NCI-H82 (cell line): ENCODE results near the gene PKP3.
"Not testable (repeated sequence)": the region's sequence is repeated elsewhere in the genome, so short reads cannot be mapped to it uniquely, and the experiment has no call there.

Experiments
- DNase-seq: peaks from one replicate; lab custom pipeline; 2025; lab: John Stamatoyannopoulos, UW

Gene PKP3

DNA sequence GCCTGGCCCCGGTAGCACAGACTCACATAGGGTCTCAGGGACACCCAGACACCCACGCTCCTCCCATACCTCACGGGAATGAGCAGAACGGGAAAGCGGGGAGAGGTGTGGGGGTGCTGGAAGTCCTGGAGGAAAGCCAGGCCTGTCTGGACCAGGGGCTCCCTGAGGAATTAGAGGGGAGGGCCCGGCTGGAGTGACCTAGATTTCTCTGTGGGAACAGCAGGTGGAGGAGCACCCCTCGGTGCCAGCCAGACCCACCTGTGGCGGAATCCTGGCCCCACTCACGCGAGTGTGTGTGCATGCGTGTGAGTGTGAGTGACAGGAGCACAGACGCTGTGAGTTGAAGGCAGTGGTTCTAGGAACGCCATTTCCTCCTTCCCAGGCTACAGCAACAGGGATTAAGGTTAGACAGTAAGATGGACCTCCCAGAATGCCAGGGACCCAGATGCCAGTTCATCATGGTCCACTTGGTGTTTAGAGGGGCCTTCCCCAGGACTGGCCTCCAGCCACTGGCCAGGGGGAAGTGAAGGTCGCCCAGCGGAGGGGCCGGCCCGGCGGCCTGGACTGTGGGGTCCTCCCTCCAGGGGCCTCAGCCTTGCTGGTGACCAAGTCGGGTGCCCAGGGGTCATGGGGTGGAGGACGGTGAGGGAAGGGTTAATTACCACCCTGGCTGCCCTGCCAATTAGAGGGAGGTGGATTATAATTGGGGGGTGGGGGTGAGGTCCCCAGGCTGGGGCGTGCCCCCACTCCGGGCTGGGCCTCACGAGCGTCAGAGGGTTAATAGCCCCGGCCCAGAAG, 1.0 kb downstream of the PKP3 start:
- no peak for DNase-seq

DNA sequence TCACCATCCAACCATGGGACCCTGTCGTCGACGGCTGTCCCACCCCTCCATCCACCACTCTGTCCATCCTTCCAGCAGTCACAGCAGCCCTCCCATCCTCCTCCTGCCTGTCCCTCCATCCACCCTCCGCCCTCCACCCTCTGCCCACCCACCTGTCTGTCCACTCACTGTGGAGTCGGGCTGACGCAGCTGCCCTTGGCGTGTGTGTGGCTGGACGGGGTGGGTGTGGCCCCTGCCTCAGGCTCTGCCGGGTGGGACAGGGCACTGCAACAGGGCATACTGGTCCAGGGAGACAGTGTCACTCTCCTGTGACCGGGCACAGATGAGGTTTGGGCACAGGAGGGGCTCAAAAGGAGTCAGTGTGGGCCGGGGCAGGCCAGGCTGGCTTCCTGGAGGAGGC, 1.9 kb downstream of the PKP3 start:
- DNase-seq: no peak

GRCh38 chr11:396511-396947, 2.5 kb downstream of the PKP3 start:
- peak; percentile 55 for DNase-seq

DNA sequence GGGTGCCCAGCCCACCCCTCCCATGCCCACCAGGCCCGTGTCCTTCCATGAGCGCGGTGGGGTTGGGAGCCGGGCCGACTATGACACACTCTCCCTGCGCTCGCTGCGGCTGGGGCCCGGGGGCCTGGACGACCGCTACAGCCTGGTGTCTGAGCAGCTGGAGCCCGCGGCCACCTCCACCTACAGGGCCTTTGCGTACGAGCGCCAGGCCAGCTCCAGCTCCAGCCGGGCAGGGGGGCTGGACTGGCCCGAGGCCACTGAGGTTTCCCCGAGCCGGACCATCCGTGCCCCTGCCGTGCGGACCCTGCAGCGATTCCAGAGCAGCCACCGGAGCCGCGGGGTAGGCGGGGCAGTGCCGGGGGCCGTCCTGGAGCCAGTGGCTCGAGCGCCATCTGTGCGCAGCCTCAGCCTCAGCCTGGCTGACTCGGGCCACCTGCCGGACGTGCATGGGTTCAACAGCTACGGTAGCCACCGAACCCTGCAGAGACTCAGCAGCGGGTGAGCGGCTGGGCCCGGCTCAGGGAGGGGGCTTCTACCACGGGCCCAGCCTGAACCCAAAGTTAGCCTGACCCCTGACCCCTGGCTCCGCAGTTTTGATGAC, 3.0 kb downstream of the PKP3 start:
- DNase-seq: peak; percentile 86

GRCh38 chr11:398826-399225, 4.8 kb downstream of the PKP3 start:
- no peak for DNase-seq

GRCh38 chr11:399731-400211, 5.8 kb downstream of the PKP3 start:
- DNase-seq: no peak

DNA sequence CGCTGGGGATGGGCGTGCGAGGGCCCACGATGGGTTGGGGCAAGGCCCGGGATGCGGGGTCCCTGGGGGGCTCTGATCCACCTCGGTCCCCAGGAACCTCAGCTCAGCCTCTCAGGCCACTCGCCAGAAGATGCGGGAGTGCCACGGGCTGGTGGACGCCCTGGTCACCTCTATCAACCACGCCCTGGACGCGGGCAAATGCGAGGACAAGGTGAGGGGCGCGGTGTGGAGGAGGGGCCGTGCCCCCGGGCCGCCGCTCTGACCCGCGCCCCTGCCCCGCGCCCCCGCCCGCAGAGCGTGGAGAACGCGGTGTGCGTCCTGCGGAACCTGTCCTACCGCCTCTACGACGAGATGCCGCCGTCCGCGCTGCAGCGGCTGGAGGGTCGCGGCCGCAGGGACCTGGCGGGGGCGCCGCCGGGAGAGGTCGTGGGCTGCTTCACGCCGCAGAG, 6.3 kb downstream of the PKP3 start:
- DNase-seq: no peak

GRCh38 chr11:401196-401595, 7.2 kb downstream of the PKP3 start:
- not testable (repeated sequence) for DNase-seq

GRCh38 chr11:403021-403760, 9.2 kb downstream of the PKP3 start:
- DNase-seq: no peak

DNA sequence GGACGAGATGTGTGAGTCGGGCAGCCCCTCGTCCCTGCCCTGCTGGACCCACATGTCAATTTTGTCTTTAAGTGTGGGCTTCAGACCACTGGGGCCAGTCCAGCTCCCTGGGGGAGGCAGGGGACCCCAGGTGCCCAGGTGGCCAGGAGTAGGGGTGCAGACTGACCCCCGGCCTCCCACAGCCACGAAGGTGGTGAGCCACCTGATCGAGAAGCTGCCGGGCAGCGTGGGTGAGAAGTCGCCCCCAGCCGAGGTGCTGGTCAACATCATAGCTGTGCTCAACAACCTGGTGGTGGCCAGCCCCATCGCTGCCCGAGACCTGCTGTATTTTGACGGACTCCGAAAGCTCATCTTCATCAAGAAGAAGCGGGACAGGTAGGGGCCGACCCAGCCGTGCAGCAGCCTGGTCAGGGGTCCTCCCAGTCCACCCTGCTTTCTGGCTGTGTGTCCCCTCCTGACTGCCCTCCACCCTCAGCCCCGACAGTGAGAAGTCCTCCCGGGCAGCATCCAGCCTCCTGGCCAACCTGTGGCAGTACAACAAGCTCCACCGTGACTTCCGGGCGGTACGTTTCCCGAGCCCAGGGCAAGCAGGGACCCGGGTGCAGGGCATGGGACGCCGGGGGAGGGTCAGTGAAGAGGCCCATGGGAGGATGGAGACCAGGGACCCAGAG, 9.9 kb downstream of the PKP3 start:
- no peak for DNase-seq

DNA sequence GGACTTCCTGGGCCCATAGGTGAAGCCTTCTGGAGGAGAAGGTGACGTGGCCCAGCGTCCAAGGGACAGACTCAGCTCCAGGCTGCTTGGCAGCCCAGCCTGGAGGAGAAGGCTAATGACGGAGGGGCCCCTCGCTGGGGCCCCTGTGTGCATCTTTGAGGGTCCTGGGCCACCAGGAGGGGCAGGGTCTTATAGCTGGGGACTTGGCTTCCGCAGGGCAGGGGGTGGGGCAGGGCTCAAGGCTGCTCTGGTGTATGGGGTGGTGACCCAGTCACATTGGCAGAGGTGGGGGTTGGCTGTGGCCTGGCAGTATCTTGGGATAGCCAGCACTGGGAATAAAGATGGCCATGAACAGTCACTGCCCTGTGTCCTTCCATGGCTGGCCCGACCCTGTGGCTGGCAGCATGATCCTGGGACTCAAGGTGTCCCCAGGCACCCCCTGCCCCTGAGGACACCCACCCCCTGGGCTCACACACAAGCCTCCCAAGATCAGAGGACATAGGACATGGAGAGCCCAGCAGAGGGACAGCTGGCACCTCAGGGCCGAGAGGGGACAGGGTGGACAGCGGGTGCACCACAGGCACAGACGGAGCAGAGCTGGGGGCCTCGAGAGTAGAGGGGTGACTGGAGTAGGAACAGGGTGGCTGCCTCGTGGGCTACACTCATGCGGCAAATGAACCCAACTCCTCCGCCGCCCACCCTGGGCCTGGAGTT, 10.7 kb downstream of the PKP3 start:
- DNase-seq: no peak

DNA sequence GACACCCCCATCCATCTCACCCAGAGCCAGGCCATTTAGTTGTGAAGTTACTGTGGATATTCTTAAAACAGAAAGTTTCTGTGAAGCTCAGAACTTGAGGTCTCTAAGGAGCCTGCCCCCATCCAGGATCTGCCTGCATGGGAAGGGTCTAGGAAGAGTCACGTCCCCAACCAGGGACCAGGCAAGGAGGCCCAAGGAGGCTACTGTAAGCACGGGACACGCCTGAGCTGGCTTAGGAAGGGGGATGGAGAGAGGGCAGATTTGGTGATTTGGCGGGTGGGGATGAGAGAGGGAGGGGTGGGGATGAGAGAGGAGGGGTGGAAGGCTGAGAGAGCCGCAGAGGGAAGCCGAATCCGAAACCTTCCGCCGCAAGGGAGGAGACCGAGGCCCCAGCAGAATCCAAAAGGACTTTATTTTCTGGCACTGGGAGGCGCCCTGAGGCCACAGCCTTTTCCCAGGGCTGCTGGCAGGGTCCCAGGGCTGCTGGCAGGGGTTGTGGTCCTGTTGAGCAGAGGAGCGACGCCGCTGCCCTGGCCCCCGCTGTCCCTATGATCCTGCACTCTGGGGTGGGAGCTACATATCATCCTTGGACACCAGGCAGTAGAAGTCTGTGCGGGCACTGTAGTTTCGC, 11.4 kb downstream of the PKP3 start:
- no peak for DNase-seq

- no peak for DNase-seq
Observed at GRCh38 chr11:405954-406795, 12.2 kb downstream of the PKP3 start.

DNA sequence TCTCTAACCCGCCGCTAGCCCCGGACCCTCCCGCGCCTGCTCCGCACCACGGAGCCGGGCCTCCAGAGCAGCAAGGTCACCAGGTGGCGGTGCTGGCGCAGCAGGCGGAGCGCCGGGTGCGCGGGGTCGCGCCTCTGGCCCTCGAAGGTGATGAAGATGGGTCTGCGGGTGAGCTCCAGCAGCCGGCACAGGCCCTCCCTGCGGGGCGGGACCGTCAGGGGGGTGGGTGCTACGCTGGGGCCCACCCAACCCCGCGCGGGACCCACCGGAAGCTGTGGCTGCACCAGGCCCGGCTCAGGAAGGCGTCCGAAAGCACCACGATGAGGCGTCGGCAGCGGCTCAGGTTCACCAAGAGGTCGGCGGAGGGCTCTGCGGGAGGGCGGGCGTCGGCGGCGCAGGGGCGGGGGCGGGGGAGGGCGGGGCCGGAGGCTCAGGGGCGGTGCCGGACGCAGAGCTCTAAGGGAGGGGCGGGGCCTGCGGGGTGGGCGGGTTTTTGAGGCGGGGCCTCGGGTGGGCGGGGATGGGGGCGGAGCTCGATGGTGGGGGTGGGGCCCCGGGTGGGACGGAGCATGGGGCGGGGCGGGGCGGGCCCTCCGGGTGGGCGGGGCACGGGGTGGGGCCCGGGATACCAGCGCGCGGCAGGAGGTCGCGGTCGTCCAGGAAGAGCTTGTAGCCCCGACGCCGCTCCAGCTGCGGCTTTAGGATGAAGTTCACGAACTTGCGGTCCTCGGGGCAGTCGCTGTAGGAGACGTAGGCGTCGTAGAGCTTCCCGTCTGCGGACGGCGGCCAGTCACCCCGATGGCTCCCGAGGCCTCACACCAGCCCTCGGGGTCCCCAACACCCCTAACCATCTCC, 13.0 kb downstream of the PKP3 start:
- DNase-seq: peak; percentile 89

DNA sequence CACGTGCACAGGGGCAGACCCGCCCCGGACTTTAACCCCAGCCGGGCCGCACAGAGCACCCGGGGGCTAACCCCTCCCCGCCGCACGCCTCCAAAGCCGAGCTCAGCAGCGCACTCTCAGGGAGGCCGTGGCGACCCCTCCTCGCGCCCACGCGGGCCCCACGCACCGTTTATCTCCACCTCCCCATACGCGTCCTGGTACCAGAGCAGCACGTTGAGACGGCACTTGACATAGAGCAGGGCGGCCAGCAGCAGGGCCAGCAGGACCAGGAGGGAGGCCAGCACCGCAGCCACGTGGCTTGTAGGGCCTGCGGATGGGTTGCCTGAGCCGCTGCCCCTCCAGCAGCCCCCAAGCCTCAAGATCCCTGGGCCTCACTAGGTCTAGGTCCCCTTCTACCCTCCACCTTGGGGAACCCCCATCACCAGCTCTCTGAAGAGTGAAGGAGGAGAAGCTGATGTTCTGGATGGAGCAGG, 13.7 kb downstream of the PKP3 start:
- DNase-seq: no peak

DNA sequence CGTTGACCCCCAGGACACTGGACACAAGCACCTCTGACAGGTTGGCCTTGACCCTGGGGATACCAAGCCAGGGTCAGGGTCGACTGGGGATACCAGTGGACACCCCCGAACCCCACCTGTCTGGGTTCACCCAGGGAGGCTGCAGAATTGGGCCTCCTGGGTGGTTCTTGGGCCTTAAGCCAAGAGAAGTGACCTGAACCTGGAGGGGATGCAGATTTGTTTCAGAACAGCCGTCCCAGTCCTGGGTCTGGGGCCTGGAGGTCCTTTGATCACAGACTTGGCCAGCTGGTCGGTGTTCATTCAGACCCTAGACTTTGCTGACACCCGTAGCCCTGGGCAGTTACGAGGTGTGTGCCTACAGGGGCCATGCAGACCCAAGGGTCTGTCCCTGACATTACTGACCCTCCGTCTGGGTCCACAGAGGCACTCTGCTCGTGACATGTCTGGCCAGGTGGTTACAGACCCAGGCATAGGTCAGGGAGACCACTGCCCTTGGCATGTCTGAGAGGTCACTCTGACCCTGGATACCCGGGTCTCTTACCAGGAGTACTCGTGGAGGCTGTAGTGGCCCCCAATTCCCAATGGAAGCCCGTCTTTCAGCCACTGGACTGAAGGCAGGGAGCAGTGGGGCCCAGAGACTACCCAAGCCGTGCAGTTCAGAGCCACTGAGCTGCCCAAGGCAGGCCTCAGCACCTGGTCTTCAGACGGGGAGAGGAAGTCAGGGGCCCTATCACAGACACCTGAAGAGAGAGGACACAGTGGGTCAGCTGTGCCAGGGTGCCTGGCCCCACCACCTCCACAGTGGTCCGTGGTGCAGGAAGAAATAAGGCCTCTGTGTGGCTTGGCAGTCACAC, 14.4 kb downstream of the PKP3 start:
- DNase-seq: no peak

GRCh38 chr11:409008-409599, 15.1 kb downstream of the PKP3 start:
- no peak for DNase-seq
